Progenitor cell of endocrine pancreas (in vitro differentiated cells): ENCODE data around the gene TTLL11. TPM values are rescaled to one million over a fixed set of nuclear protein-coding genes. Genes with fewer than 3 reads are reported as not detected.

Source experiments
- DNase-seq: peaks from one replicate; pipeline ENCODE4 v3.0.0; 2021; ENCODE audit warnings: low spot score; ENCODE audit not compliant: unreplicated experiment
- H3K27ac Mint-ChIP-seq: 2 replicates; pipeline ENCODE4 v1.8.0; 2021; ENCODE audit warnings: mild to moderate bottlenecking, moderate library complexity, mixed read lengths
- H3K27me3 Mint-ChIP-seq: 2 replicates; pipeline ENCODE4 v1.8.0; 2021; ENCODE audit warnings: mixed read lengths
- H3K36me3 Mint-ChIP-seq: 2 replicates; pipeline ENCODE4 v1.8.0; 2022; ENCODE audit warnings: mixed read lengths; ENCODE audit not compliant: insufficient read depth
- H3K4me1 Mint-ChIP-seq: 2 replicates; pipeline ENCODE4 v1.8.0; 2021; ENCODE audit warnings: low read depth, mixed read lengths
- H3K4me3 Mint-ChIP-seq: 2 replicates; pipeline ENCODE4 v1.8.0; 2021; ENCODE audit warnings: low read depth, mild to moderate bottlenecking, moderate library complexity, mixed read lengths
- H3K9me3 Mint-ChIP-seq: 2 replicates; pipeline ENCODE4 v1.8.0; 2021; ENCODE audit warnings: low read depth, mixed read lengths
- total RNA-seq: library from RNA; stranded (reverse); gene quantifications from 2 replicates; pipeline ENCODE4 v1.2.1, GENCODE V29; 2021
- TF ChIP-seq, protein P1 (sequence below): fragments of 200-600 bp; sonication (generic); IDR thresholded peaks from one replicate; pipeline ENCODE4 v1.5.0; 2021; ENCODE audit warnings: antibody characterized with exemption, mild to moderate bottlenecking; ENCODE audit not compliant: unreplicated experiment

TTLL11 gene
- total RNA-seq, 1 donor from 2014 or later, result 5.3 TPM

DNA sequence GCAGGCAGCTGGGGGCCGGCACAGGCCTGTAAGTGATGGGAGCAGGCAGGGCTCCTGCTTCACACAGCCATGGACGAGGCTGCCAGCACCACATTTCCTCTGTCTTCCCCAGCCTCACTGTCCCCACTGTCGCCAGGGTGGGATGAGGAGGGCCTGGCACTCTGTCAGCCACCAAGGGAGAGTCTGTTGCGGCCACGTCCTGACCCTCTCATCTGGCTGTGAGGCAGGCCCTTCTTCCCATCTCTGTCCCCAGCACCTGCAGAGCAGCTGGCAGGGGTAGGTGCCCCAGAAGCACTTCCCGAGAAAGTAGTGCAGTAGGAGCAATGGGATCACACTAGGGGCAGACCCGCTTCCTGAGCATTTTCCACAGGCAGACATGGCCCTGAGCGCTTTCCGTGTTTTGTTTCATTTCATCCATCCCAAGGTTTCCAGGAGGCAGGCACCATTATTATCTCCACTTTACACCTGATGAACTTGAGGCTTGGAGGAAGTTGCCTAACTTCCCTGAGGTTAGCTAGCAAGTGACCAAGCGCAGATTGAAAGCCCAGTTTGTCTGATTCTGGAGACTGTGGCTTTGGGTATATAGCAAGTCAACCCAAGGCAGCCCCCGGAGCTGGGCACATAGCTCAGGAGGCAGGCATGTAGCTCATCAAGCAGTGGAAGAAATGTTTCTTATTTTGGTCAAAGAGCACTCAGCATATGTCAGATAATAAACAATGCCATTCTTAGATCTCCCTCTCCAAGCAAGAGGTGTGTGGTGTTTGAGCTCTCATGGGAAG lies 239.3 kb downstream of the TTLL11 start:
- Mint-ChIP-seq H3K4me1 (peaks cover 5% of the 10 kb centered on the region), H3K27ac (no peak overlapping the region), H3K4me3 (no peak overlapping the region), H3K36me3 (peaks cover 3% of the 10 kb centered on the region), H3K9me3 (peaks cover 7% of the 10 kb centered on the region), H3K27me3 (peaks cover 2% of the 10 kb centered on the region)
- no peak for DNase-seq
- TF ChIP-seq, protein P1, sequence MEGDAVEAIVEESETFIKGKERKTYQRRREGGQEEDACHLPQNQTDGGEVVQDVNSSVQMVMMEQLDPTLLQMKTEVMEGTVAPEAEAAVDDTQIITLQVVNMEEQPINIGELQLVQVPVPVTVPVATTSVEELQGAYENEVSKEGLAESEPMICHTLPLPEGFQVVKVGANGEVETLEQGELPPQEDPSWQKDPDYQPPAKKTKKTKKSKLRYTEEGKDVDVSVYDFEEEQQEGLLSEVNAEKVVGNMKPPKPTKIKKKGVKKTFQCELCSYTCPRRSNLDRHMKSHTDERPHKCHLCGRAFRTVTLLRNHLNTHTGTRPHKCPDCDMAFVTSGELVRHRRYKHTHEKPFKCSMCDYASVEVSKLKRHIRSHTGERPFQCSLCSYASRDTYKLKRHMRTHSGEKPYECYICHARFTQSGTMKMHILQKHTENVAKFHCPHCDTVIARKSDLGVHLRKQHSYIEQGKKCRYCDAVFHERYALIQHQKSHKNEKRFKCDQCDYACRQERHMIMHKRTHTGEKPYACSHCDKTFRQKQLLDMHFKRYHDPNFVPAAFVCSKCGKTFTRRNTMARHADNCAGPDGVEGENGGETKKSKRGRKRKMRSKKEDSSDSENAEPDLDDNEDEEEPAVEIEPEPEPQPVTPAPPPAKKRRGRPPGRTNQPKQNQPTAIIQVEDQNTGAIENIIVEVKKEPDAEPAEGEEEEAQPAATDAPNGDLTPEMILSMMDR, result no peak

DNA sequence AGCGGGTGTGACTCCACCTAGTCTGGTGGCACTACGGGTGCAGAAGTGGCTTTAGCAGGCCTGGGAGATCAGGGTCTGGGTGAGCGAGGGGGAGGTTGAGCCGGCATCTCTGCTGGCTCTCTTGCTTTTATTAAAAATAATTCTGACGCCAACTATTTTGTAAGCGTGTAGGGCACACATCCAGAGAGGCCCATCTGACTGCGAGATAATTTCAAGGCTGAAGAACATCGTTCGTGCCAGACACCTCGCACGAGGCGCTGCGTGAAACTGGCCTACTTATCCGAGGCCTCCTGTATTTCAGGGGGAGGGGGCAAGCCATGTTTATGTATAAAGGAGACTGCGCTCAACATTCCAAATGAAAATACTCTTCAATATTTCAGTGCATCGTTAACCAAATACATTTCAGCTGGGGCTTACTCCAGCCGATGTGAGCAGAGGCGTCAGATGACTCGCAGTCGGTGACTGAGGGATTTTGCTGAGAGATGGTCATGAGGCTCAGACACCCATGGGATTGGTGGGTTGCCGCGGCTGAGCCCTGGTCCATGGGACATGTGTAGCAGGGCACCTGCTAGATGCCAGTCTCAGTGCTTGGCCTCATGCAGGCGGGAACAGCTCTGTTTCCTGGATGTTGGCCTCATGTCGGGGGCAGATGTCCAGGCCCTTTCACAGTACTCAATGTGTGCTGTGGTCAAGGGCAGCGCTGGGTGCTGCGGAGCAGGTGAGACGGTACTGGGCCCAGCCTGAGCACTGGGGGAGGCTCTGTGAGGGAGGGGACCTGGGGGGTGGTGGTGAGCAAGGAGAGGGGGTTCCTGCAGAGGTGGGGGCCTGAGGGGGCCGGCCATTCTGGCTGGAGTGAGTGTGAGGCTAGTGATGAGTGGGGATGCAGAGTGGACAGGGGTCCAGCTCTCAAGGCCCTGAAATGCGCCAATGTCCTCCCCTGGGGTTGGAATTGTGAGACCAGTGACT lies 240.2 kb downstream of the TTLL11 start:
- Mint-ChIP-seq H3K36me3 (peaks cover 4% of the 10 kb centered on the region), H3K27ac (no peak overlapping the region), H3K27me3 (peaks cover 2% of the 10 kb centered on the region), H3K4me3 (no peak overlapping the region), H3K9me3 (peaks cover 13% of the 10 kb centered on the region), H3K4me1 (peaks cover 3% of the 10 kb centered on the region)
- TF ChIP-seq, protein P1, result no peak
- DNase-seq, result no peak

DNA sequence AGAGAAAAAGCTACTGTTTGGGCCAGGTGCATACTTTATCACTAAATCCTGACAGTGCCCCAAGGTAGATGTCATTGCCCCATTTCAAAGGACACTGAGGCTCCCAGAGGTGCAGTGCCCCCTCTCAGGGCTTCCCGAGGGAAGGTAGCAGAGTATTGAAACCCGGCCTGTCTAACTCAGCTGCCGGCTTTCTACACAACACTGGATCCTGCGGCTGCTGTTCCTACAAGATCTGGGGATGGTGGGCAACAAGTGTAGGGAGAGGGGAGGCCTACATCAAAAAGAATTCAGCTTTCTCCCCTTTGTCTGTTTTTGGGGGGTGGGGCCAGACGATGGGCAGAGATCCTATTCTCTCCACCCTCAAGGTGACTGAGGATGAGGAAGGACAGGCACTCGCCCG lies 240.9 kb downstream of the TTLL11 start:
- H3K4me1 Mint-ChIP-seq, result peaks cover 1% of the 10 kb centered on the region
- H3K27ac Mint-ChIP-seq, result no peak overlapping the region

DNA sequence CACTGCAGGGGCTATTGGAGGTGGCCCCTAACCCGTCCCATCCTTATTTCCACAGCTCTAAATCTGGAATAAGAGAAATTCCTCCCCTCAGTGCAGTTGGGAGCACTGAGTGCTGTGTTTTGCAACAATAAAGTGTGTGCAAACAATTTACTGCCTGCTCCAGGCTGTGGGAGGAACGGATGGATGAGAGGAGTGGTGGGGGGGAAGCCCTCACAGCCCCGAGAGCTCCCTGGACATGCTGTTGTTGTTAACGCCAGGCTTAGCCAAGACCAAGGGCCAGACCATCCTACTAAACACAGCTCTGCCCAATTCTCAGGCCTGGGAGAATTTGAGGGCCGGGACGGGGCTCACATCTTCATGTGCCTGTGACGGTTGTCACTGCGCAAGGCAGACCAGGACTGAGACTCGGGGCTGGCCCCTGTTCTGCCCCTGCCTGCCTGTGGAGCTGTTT lies 241.4 kb downstream of the TTLL11 start:
- Mint-ChIP-seq H3K9me3 (peaks cover 17% of the 10 kb centered on the region), H3K27ac (no peak overlapping the region), H3K4me3 (no peak overlapping the region), H3K4me1 (peaks cover 1% of the 10 kb centered on the region), H3K27me3 (peaks cover 2% of the 10 kb centered on the region), H3K36me3 (peaks cover 5% of the 10 kb centered on the region)
- TF ChIP-seq, protein P1, result no peak
- no peak for DNase-seq

More for the DNA sequence above, 240.9 kb downstream of the TTLL11 start:
- Mint-ChIP-seq H3K36me3 (peaks cover 4% of the 10 kb centered on the region), H3K9me3 (peaks cover 14% of the 10 kb centered on the region), H3K4me3 (no peak overlapping the region), H3K27me3 (peaks cover 2% of the 10 kb centered on the region)
- no peak for DNase-seq
- TF ChIP-seq, protein P1, result no peak

DNA sequence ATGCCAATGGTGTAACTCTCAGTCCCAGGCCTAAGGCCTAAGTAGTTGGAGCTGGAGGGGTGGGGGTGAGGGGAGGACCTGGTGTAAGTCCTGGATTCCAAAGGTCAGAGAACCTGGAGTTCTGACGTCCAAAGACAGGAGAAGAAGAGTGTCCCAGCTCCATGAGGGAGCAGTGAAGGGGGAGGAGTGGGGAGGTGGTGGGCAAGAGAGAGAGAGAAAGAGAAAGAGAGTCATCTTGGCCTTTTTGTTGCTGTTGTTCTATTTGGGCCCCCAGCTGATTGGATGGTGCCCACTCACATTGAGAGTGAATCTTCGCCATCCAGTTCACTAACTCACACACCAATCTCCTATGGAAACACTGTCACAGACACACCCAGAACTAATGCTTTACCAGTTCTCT lies 242.7 kb downstream of the TTLL11 start:
- no peak overlapping the region for H3K4me3 Mint-ChIP-seq
- H3K27ac Mint-ChIP-seq, result no peak overlapping the region

More for the DNA sequence above, 242.7 kb downstream of the TTLL11 start:
- TF ChIP-seq, protein P1, result no peak
- Mint-ChIP-seq H3K27me3 (peaks cover 2% of the 10 kb centered on the region), H3K9me3 (peaks cover 27% of the 10 kb centered on the region), H3K4me1 (peaks cover 3% of the 10 kb centered on the region), H3K36me3 (peaks cover 5% of the 10 kb centered on the region)
- no peak for DNase-seq
